ENCODE results near the gene INPP5D.

GRCh38 chr2:233233618-233234230 is 173.6 kb downstream of the INPP5D start:
- TF ChIP-seq CTCF (IDR thresholded peaks at IDR 0.05) (no peak), POLR2A (IDR thresholded peaks at IDR 0.05) (no peak)

Measured in testis (tissue), 2 donors.